CD8-positive, alpha-beta memory T cell (primary cell): ENCODE results near the gene EML6. TPM values are rescaled to one million over a fixed set of nuclear protein-coding genes. Genes with fewer than 3 reads are reported as not detected.

Experiments
- CTCF ChIA-PET: fragments of 350-600 bp; sonication (Branson Sonifier 250); formaldehyde crosslinking; loops from one replicate; lab custom pipeline; 2021; ENCODE audit warnings: antibody characterized with exemption; lab: Charles Lee
- POLR2A ChIA-PET: fragments of 350-600 bp; sonication (Branson Sonifier 250); formaldehyde crosslinking; loops from one replicate; lab custom pipeline; 2021; ENCODE audit warnings: antibody characterized with exemption; lab: Charles Lee
- DNase-seq, 5 donors: peaks; one replicate each; pipeline versions ENCODE4 v3.0.0 to v3.0.0-alpha.2; 2020 to 2022; ENCODE audit warnings: mixed read lengths in 1 of 5
- H3K27ac ChIP-seq: one replicate; pipeline ENCODE4 v1.7.0; 2013; ENCODE audit warnings: low read depth, mild to moderate bottlenecking, low read length, moderate library complexity
- H3K27me3 ChIP-seq: 2 replicates; pipeline ENCODE4 v1.7.0; 2013; ENCODE audit warnings: low read length, mild to moderate bottlenecking; ENCODE audit not compliant: insufficient read depth, poor library complexity, severe bottlenecking
- H3K36me3 ChIP-seq: 2 replicates; pipeline ENCODE4 v1.7.0; 2013; ENCODE audit warnings: mild to moderate bottlenecking, low read length, moderate library complexity; ENCODE audit not compliant: insufficient read depth
- H3K4me1 ChIP-seq: 2 replicates; pipeline ENCODE4 v1.7.0; 2013; ENCODE audit warnings: mild to moderate bottlenecking, low read length, moderate library complexity; ENCODE audit not compliant: insufficient read depth
- H3K4me3 ChIP-seq: 2 replicates; pipeline ENCODE4 v1.7.0; 2013; ENCODE audit warnings: mild to moderate bottlenecking, low read length
- H3K9me3 ChIP-seq: 2 replicates; pipeline ENCODE4 v1.7.0; 2013; ENCODE audit warnings: mild to moderate bottlenecking, low read length
- H3K27ac Mint-ChIP-seq, 8 donors: one replicate each; pipeline ENCODE4 v1.8.0; 2020 to 2021; ENCODE audit warnings: mixed read lengths in 8 of 8, mild to moderate bottlenecking in 6 of 8, inconsistent platforms in 3 of 8, moderate library complexity in 3 of 8
- H3K27me3 Mint-ChIP-seq, 2 donors: one replicate each; pipeline ENCODE4 v1.8.0; 2020 to 2021; ENCODE audit warnings: mixed read lengths in 2 of 2, mild to moderate bottlenecking in 1 of 2, moderate library complexity in 1 of 2
- H3K36me3 Mint-ChIP-seq, 3 donors: one replicate each; pipeline ENCODE4 v1.8.0; 2020 to 2021; ENCODE audit warnings: mixed read lengths in 3 of 3, inconsistent platforms in 1 of 3, mild to moderate bottlenecking in 1 of 3
- H3K4me1 Mint-ChIP-seq, 3 donors: one replicate each; pipeline ENCODE4 v1.8.0; 2020 to 2021; ENCODE audit warnings: mixed read lengths in 3 of 3, inconsistent platforms in 1 of 3, mild to moderate bottlenecking in 1 of 3
- H3K4me3 Mint-ChIP-seq, 7 donors: one replicate each; pipeline ENCODE4 v1.8.0; 2020 to 2021; ENCODE audit warnings: mixed read lengths in 7 of 7, mild to moderate bottlenecking in 6 of 7, moderate library complexity in 4 of 7, inconsistent platforms in 2 of 7
- H3K9me3 Mint-ChIP-seq, 5 donors: one replicate each; pipeline ENCODE4 v1.8.0; 2020 to 2022; ENCODE audit warnings: mixed read lengths in 5 of 5, mild to moderate bottlenecking in 3 of 5, moderate library complexity in 2 of 5, inconsistent platforms in 1 of 5
- polyA plus RNA-seq: library from polyadenylated mRNA; unstranded; fragments of 300-500 nt; fragmentation: Illumina TruSeq; gene quantifications from one replicate; pipeline ENCODE4 v1.2.3, GENCODE V29; 2021
- total RNA-seq, 2 experiments: library from RNA; stranded (reverse); gene quantifications; one replicate each; pipeline ENCODE4 v1.2.3, GENCODE V29; 2021

EML6 gene
- total and polyA plus RNA-seq, 3 experiments from 2014 or later, result 0.05 to 2.3 (median 1.3) TPM

DNA sequence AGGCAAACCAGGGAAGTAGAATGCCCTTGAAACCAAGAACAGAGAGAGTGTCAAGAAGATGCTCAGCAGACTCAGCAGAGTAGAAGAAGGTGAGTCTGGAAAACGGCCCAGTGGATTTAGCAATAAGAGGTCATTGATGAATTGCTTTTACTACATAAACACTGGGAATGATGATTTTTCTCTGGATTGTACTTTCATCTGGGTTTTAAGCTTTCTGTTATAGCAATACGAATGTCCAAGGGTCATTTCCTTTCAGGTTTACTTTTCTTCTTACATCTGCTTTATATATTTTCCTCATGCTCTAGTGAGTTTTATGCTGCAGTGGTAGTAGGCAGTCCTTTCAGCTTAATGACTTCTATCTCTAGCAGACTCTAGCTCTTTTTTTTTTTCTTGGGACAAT is 16.9 kb downstream of the EML6 start:
- H3K9me3 ChIP-seq, result no peaks in the 10 kb centered on the region
- CTCF ChIA-PET, result no interaction called here
- no peaks in the 10 kb centered on the region for H3K36me3 Mint-ChIP-seq

DNA sequence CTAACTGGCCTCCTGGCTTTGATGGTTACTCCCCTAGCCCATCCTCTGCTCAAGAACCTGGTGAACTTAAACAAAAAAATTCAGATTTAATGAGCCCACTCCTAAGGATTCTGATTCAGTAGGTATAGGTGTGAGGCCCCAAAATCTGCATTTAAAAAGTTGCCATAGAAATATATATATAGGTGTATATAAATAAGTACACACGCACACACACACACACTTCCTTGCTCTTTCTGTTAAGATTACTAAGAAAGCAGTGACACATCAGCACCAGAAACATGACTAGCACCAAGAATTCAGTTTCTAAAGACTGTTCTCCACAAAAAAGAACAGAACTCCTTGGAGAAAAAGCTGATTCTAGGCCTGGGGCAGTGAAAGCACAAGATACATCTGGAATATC is 17.8 kb downstream of the EML6 start:
- Histone ChIP-seq H3K4me1 (no peaks in the 10 kb centered on the region), H3K36me3 (no peaks in the 10 kb centered on the region), H3K9me3 (no peaks in the 10 kb centered on the region), H3K4me3 (no peak overlapping the region), H3K27me3 (no peaks in the 10 kb centered on the region), H3K27ac (no peak overlapping the region)
- Mint-ChIP-seq H3K36me3 (no peaks in the 10 kb centered on the region), H3K27ac (no peak overlapping the region), H3K4me1 (no peaks in the 10 kb centered on the region), H3K9me3 (no peaks in the 10 kb centered on the region), H3K4me3 (no peak overlapping the region), H3K27me3 (peaks cover 3 to 24% of the 10 kb centered on the region in 2 donors)
- ChIA-PET CTCF (no interaction called here), POLR2A (no interaction called here)
- DNase-seq, result no peak

More for the DNA sequence above, 16.9 kb downstream of the EML6 start:
- H3K4me3 Mint-ChIP-seq, result no peak overlapping the region
- Histone ChIP-seq H3K4me1 (no peaks in the 10 kb centered on the region), H3K27me3 (no peaks in the 10 kb centered on the region), H3K4me3 (no peak overlapping the region), H3K27ac (no peak overlapping the region), H3K36me3 (no peaks in the 10 kb centered on the region)
- POLR2A ChIA-PET, result no interaction called here
- no peak for DNase-seq
- peaks cover 3 to 24% of the 10 kb centered on the region in 2 donors for H3K27me3 Mint-ChIP-seq
- H3K4me1 Mint-ChIP-seq, result no peaks in the 10 kb centered on the region
- no peaks in the 10 kb centered on the region for H3K9me3 Mint-ChIP-seq
- H3K27ac Mint-ChIP-seq, result peak overlapping the region in 1 of 8 donors; percentile 40

- no peak for DNase-seq
- Histone ChIP-seq H3K36me3 (no peaks in the 10 kb centered on the region), H3K27me3 (no peaks in the 10 kb centered on the region), H3K4me3 (no peak overlapping the region), H3K9me3 (no peaks in the 10 kb centered on the region), H3K27ac (no peak overlapping the region), H3K4me1 (no peaks in the 10 kb centered on the region)
- Mint-ChIP-seq H3K27me3 (no peaks in the 10 kb centered on the region), H3K27ac (no peak overlapping the region), H3K36me3 (no peaks in the 10 kb centered on the region), H3K9me3 (peaks cover 0 to 2% (median 0%) of the 10 kb centered on the region in 5 donors), H3K4me1 (no peaks in the 10 kb centered on the region), H3K4me3 (no peak overlapping the region)
- CTCF ChIA-PET, result interaction anchor here (1.2 kb wide), 1 partner anchor 11 kb away, joined by 3 read pairs; no protein-coding TSS in a partner anchor
- POLR2A ChIA-PET, result no interaction called here
Observed at GRCh38 chr2:54750040-54750439, 26.6 kb downstream of the EML6 start.

DNA sequence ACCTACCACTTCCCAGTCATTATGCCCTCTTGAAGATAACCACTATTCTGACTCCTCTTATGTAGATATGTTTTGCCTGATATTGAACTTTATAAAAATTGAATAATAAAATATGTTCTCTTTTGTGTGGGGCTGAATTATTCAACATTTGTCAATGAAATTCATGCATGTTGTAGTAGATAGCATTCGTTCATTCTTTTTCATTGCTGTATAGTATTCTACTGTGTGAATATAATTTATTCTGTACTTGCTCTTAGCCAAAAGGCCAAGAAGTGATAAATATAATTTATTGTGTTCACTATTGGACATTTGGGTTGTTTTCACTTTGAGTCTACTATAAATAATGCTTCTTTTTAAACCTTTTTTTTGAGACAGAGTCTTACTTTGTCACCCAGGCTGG is 29.0 kb downstream of the EML6 start:
- no peaks in the 10 kb centered on the region for H3K9me3 ChIP-seq
- no peaks in the 10 kb centered on the region for H3K36me3 Mint-ChIP-seq
- no peak for DNase-seq
- H3K36me3 ChIP-seq, result no peaks in the 10 kb centered on the region
- H3K27me3 Mint-ChIP-seq, result no peaks in the 10 kb centered on the region
- ChIA-PET POLR2A (no interaction called here), CTCF (no interaction called here)
- no peaks in the 10 kb centered on the region for H3K27me3 ChIP-seq
- H3K4me1 Mint-ChIP-seq, result no peaks in the 10 kb centered on the region
- H3K4me3 ChIP-seq, result no peak overlapping the region
- H3K27ac Mint-ChIP-seq, result no peak overlapping the region
- peaks cover 0 to 2% (median 0%) of the 10 kb centered on the region in 5 donors for H3K9me3 Mint-ChIP-seq
- no peak overlapping the region for H3K27ac ChIP-seq
- H3K4me3 Mint-ChIP-seq, result no peak overlapping the region
- no peaks in the 10 kb centered on the region for H3K4me1 ChIP-seq

GRCh38 chr2:54755641-54756326 is 32.3 kb downstream of the EML6 start:
- Mint-ChIP-seq H3K36me3 (no peaks in the 10 kb centered on the region), H3K27me3 (peaks cover 4 to 7% of the 10 kb centered on the region in 2 donors), H3K27ac (no peak overlapping the region), H3K4me3 (no peak overlapping the region), H3K4me1 (peaks cover 0 to 5% (median 0%) of the 10 kb centered on the region in 3 donors), H3K9me3 (peaks cover 0 to 2% (median 0%) of the 10 kb centered on the region in 5 donors)
- Histone ChIP-seq H3K36me3 (no peaks in the 10 kb centered on the region), H3K27me3 (no peaks in the 10 kb centered on the region), H3K4me3 (no peak overlapping the region), H3K4me1 (no peaks in the 10 kb centered on the region), H3K27ac (no peak overlapping the region), H3K9me3 (no peaks in the 10 kb centered on the region)
- ChIA-PET POLR2A (no interaction called here), CTCF (no interaction called here)
- no peak for DNase-seq

GRCh38 chr2:54757500-54757899 is 34.0 kb downstream of the EML6 start:
- POLR2A ChIA-PET, result no interaction called here
- Histone ChIP-seq H3K27me3 (no peaks in the 10 kb centered on the region), H3K27ac (no peak overlapping the region), H3K4me1 (no peaks in the 10 kb centered on the region), H3K4me3 (no peak overlapping the region), H3K9me3 (no peaks in the 10 kb centered on the region), H3K36me3 (no peaks in the 10 kb centered on the region)
- Mint-ChIP-seq H3K4me3 (no peak overlapping the region), H3K27me3 (peaks cover 4 to 7% of the 10 kb centered on the region in 2 donors), H3K36me3 (no peaks in the 10 kb centered on the region), H3K27ac (no peak overlapping the region), H3K9me3 (peaks cover 0 to 2% (median 0%) of the 10 kb centered on the region in 5 donors), H3K4me1 (peaks cover 0 to 5% (median 0%) of the 10 kb centered on the region in 3 donors)
- CTCF ChIA-PET, result interaction anchor here (0.8 kb wide), 1 partner anchor 825 kb away, joined by 5 read pairs; no protein-coding TSS in a partner anchor
- DNase-seq, result no peak

GRCh38 chr2:54758951-54759350 is 35.5 kb downstream of the EML6 start:
- Histone ChIP-seq H3K27ac (no peak overlapping the region), H3K36me3 (no peaks in the 10 kb centered on the region), H3K9me3 (no peaks in the 10 kb centered on the region), H3K4me3 (no peak overlapping the region), H3K4me1 (no peaks in the 10 kb centered on the region), H3K27me3 (no peaks in the 10 kb centered on the region)
- no peak overlapping the region for H3K27ac Mint-ChIP-seq
- peaks cover 4 to 7% of the 10 kb centered on the region in 2 donors for H3K27me3 Mint-ChIP-seq
- H3K4me1 Mint-ChIP-seq, result peaks cover 0 to 5% (median 0%) of the 10 kb centered on the region in 3 donors
- no peak overlapping the region for H3K4me3 Mint-ChIP-seq
- no peaks in the 10 kb centered on the region for H3K36me3 Mint-ChIP-seq
- POLR2A ChIA-PET, result no interaction called here
- no peak for DNase-seq
- H3K9me3 Mint-ChIP-seq, result no peaks in the 10 kb centered on the region
- CTCF ChIA-PET, result no interaction called here

GRCh38 chr2:54760310-54760709 is 36.8 kb downstream of the EML6 start:
- peaks cover 4 to 7% of the 10 kb centered on the region in 2 donors for H3K27me3 Mint-ChIP-seq
- CTCF ChIA-PET, result interaction anchor here (0.7 kb wide), 1 partner anchor 81 kb away, joined by 3 read pairs; no protein-coding TSS in a partner anchor
- no peak overlapping the region for H3K27ac ChIP-seq
- no peaks in the 10 kb centered on the region for H3K27me3 ChIP-seq
- peak overlapping the region in 1 of 8 donors; percentile 10 for H3K27ac Mint-ChIP-seq
- H3K4me3 ChIP-seq, result no peak overlapping the region
- POLR2A ChIA-PET, result no interaction called here
- H3K9me3 Mint-ChIP-seq, result no peaks in the 10 kb centered on the region
- H3K4me1 ChIP-seq, result no peaks in the 10 kb centered on the region
- DNase-seq, result no peak
- H3K36me3 ChIP-seq, result no peaks in the 10 kb centered on the region
- peaks cover 0 to 5% (median 0%) of the 10 kb centered on the region in 3 donors for H3K4me1 Mint-ChIP-seq
- no peaks in the 10 kb centered on the region for H3K36me3 Mint-ChIP-seq
- H3K4me3 Mint-ChIP-seq, result no peak overlapping the region
- H3K9me3 ChIP-seq, result no peaks in the 10 kb centered on the region
